HAP-1 (cell line): ENCODE measurements around the gene NFILZ.
"Not testable (repeated sequence)": the region's sequence is repeated elsewhere in the genome, so short reads cannot be mapped to it uniquely, and the experiment has no call there.

Experiments
- DNase-seq, 2 experiments: peaks; one replicate each; pipeline ENCODE4 v3.0.0-alpha.2; 2016 to 2020; ENCODE audit warnings: low spot score in 2 of 2
- H3K27me3 ChIP-seq: fragments of 250-450 bp; sonication (Bioruptor Pico); 2 replicates; pipeline ENCODE4 v1.5.1; 2020; ENCODE audit warnings: low read depth, mild to moderate bottlenecking, moderate library complexity
- H3K36me3 ChIP-seq: fragments of 250-450 bp; sonication (Bioruptor Pico); replicated peaks from 2 replicates; pipeline ENCODE4 v1.5.1; 2020; ENCODE audit warnings: mild to moderate bottlenecking
- H3K4me1 ChIP-seq: fragments of 250-450 bp; sonication (Bioruptor Pico); 2 replicates; pipeline ENCODE4 v1.5.1; 2020; ENCODE audit warnings: mild to moderate bottlenecking
- H3K4me3 ChIP-seq: fragments of 250-450 bp; sonication (Bioruptor Pico); 2 replicates; pipeline ENCODE4 v1.5.1; 2020; ENCODE audit warnings: mild to moderate bottlenecking, moderate library complexity
- H3K9me3 ChIP-seq: fragments of 250-450 bp; sonication (Bioruptor Pico); 2 replicates; pipeline ENCODE4 v1.5.1; 2020; ENCODE audit warnings: mild to moderate bottlenecking, moderate library complexity
- in situ Hi-C: fragments of 300-500 bp; cut with MboI; formaldehyde crosslinking; loops from 3 replicates; pipeline ENCODE4 v1.14.3; 2020; ENCODE audit warnings: low sequenced_read_pairs, inconsistent platforms, mixed read lengths

NFILZ gene

DNA sequence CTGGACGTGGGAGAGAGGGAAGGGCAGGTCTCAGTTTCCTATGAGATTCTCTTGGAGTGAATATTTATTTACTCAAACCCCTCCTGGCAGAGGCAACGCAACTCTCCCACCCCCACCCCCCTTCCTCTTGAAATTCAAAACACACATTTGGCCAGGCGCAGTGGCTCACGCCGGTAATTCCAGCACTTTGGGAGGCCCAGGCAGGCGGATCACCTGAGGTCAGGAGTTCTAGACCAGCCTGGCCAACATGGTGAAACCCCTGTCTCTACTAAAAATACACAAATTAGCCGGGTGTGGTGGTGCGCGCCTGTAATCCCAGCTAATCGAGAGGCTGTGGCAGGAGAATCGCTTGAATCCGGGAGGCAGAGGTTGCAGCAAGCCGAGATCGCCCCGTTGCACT, 13.1 kb upstream of the NFILZ start:
- H3K9me3 ChIP-seq, DNase-seq, H3K36me3 ChIP-seq, H3K27me3 ChIP-seq, in situ Hi-C loops, H3K4me3 ChIP-seq, H3K4me1 ChIP-seq: not testable (repeated sequence)

DNA sequence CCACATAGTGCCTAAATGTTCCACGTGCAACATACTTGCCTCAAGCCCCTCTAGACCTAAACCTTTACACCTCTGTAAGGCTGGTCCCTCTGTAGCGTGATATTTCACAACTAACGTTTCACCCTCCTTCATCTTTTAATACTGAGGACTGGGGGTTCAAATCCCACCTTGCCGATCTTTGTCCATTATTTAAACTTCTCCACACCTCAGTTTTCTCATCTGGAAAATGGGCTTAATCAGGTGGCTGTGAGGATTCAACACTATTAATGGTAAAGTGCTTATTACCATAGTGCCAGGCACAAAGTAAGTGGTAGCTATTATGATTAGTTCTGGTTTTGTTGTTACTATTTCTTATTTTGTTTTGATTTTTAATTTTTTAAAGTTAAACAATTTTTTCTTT, 12.4 kb upstream of the NFILZ start:
- Histone ChIP-seq H3K9me3 (no peaks in the 10 kb centered on the region), H3K4me3 (no peak overlapping the region), H3K36me3 (no peaks in the 10 kb centered on the region), H3K4me1 (no peaks in the 10 kb centered on the region), H3K27me3 (no peaks in the 10 kb centered on the region; the same call in 1 of the 2 replicates)
- in situ Hi-C loops = no loop called here
- DNase-seq = no peak

DNA sequence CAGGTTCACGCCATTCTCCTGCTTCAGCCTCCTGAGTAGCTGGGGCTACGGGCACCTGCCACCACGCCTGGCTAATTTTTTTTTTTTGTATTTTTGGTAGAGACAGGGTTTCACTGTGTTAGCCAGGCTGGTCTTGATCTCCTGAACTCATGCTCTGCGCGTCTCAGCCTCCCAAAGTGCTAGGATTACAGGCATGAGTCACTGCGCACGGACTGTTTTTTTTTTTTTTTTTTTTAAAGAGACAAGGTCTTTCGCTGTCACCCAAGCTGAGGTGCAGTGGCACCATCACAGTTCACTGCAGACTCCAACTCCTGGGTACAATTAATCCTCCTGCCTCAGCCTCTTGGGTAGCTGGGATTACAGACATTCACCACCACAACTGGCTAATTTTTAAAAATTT, 11.7 kb upstream of the NFILZ start:
- no peaks in the 10 kb centered on the region for H3K9me3 ChIP-seq
- no peak for DNase-seq

DNA sequence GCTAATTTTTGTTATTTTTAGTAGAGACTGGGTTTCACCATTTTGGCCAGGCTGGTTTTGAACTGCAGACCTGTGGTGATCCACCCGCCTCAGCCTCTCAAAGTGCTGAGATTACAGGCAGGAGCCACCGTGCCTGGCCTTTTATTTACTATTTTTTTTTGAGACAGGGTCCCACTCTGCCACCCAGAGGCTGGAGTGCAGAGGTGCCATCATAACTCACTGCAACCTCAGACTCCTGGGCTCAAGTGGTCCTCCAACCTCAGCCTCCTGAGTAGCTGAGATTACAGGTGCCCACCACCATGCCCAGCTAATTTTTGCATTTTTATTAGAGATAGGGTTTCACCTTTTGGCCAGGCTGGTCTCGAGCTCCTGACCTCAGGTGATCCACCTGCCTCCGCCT, 7.5 kb upstream of the NFILZ start:
- in situ Hi-C loops, DNase-seq, H3K27me3 ChIP-seq, H3K4me3 ChIP-seq, H3K4me1 ChIP-seq, H3K9me3 ChIP-seq, H3K36me3 ChIP-seq: not testable (repeated sequence)

More for the DNA sequence above, 11.7 kb upstream of the NFILZ start:
- H3K27me3 ChIP-seq = no peaks in the 10 kb centered on the region; the same call in 1 of the 2 replicates
- H3K4me3 ChIP-seq = no peak overlapping the region
- no peaks in the 10 kb centered on the region for H3K4me1 ChIP-seq
- in situ Hi-C loops = no loop called here
- H3K36me3 ChIP-seq = no peaks in the 10 kb centered on the region

DNA sequence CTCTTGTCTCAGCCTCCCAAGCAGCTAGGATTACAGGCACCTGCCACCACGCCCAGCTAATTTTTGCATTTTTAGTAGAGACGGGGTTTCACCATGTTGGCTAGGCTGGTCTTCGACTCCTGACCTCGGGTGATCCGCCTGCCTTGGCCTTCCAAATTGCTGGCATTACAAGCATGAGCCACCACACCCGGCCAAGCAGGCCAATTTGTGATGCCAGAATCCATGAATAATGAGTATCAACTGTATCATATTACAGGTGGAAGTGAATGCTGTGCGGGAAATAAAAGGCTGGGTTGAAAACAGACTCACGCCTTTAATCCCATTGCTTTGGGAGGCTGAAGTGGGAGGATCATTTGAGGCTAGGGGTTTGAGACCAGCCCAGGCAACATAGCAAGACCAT, 3.6 kb upstream of the NFILZ start:
- H3K4me3 ChIP-seq = no peak overlapping the region
- DNase-seq = no peak
- no peaks in the 10 kb centered on the region for H3K36me3 ChIP-seq
- in situ Hi-C loops = no loop called here
- H3K4me1 ChIP-seq = no peaks in the 10 kb centered on the region
- no peaks in the 10 kb centered on the region for H3K27me3 ChIP-seq
- H3K9me3 ChIP-seq = no peaks in the 10 kb centered on the region

DNA sequence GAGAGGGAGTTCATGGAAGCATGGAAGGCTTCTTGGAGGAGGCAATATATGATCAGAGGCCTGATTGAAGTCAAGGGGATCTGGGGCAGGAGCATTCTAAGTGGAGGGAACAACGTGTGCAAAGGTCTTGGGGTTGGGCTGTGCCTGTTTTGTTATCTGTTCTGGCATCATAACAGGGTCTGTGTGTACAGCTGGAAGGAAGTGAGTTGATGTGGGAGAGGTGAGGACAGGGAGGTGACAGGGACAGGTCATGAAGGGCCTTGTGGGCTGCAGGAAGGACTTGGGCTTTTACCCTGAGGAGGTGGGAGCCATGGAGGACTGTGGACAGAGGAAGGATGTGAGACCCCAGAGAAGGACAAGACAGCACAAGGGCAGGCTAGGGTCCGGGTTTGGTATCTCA, 1.2 kb upstream of the NFILZ start:
- in situ Hi-C loops = no loop called here
- H3K4me3 ChIP-seq = no peak overlapping the region

DNA sequence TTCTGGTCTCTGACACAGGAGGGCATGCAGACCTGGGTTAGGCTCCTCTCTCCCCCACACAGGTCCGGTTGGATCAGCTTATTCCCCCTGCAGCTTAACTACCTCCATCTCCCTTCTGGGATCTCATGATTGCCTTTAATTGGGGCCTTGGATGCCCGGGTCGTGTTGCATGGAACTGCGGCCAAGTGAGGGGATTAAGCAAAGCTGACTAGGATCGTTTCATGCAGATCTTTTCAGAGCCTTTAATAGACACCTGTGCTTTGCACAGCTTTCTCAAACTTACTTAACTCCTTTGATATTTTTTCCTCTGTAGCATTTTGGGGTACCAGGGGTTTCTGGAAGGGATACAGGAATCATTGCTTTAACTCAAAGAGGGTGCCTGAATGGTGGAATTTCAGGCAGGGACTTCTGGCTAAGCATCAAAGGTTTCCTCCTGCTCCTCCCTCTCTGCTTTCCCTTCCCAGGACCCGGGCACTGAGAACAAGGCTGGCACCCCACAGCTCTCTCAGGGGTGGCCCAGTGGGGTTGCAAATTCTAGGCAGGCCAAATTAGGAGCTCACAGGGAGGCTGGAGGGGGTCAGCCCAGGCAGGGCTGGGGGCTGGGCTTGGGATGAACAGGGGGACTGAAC, 477 bp downstream of the NFILZ start:
- Histone ChIP-seq H3K4me1 (no peaks in the 10 kb centered on the region), H3K9me3 (no peaks in the 10 kb centered on the region), H3K27me3 (no peaks in the 10 kb centered on the region), H3K4me3 (no peak overlapping the region), H3K36me3 (no peaks in the 10 kb centered on the region)
- DNase-seq = no peak
- in situ Hi-C loops = no loop called here

More for the DNA sequence above, 1.2 kb upstream of the NFILZ start:
- Histone ChIP-seq H3K27me3 (no peaks in the 10 kb centered on the region), H3K4me1 (no peaks in the 10 kb centered on the region), H3K36me3 (no peaks in the 10 kb centered on the region), H3K9me3 (no peaks in the 10 kb centered on the region)
- DNase-seq = no peak

DNA sequence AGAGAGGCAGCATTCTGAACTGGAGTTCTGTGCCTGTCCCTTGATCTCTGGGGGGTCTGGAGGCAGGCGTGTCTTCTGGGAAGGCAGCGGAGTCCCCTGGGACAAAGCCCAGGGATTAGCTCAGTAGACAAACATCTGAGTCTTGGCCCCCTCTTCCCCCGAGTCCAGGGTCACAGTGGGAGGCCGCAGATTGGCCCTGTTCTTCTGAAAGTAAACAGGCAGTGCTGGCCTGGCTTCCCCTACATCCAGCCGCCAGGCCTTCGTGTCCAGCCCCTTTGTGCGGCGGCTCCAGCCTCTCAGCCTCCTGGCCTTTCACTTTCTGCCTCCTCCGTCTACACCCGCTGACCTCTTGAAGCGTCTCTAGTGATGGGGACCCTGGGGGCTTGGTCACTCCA, 989 bp downstream of the NFILZ start:
- in situ Hi-C loops = no loop called here
- Histone ChIP-seq H3K4me1 (no peaks in the 10 kb centered on the region), H3K36me3 (no peaks in the 10 kb centered on the region), H3K27me3 (no peaks in the 10 kb centered on the region), H3K4me3 (no peak overlapping the region), H3K9me3 (no peaks in the 10 kb centered on the region)
- DNase-seq = no peak

DNA sequence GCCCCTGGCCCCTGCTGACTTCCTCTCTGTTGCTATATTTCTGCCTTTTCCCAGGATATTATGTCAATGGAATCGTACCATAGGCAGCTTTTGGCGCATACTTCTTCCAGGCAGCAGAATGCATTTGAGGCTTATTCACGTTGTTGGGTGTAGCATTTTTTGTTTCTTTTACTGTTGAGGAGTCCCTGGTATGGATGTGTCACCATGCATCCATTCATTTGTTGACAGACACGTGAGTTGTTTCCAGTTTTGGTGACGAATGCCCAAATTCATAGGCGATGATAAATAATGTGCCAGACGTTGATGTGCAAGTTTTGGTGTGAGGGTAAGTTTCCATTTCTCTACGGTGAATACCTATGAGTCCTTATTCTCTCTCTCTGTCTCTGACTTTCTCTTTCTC, 5.0 kb downstream of the NFILZ start:
- H3K27me3 ChIP-seq = no peaks in the 10 kb centered on the region
- in situ Hi-C loops = no loop called here
- H3K9me3 ChIP-seq = no peaks in the 10 kb centered on the region
- no peak overlapping the region for H3K4me3 ChIP-seq
- DNase-seq = no peak
- no peaks in the 10 kb centered on the region for H3K4me1 ChIP-seq
- H3K36me3 ChIP-seq = no peaks in the 10 kb centered on the region

DNA sequence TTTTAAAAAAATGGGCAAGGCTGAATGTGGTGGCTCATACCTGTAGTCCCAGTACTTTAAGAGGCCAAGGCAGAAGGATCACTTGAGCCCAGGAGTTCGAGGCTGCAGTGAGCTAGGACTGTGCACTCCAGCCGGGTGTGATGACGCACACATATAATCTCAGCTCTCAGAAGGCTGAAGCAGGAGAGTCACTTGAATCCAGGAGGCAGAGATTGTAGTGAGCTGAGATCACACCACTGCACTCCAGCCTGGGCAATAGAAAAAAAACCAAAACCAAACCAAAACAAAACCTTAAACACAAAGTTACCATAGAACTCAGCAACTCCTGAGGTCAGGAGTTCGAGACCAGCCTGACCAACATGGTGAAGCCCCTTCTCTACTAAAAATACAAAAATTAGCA, 6.6 kb downstream of the NFILZ start:
- DNase-seq, H3K4me1 ChIP-seq, H3K27me3 ChIP-seq, in situ Hi-C loops, H3K36me3 ChIP-seq, H3K9me3 ChIP-seq, H3K4me3 ChIP-seq: not testable (repeated sequence)

DNA sequence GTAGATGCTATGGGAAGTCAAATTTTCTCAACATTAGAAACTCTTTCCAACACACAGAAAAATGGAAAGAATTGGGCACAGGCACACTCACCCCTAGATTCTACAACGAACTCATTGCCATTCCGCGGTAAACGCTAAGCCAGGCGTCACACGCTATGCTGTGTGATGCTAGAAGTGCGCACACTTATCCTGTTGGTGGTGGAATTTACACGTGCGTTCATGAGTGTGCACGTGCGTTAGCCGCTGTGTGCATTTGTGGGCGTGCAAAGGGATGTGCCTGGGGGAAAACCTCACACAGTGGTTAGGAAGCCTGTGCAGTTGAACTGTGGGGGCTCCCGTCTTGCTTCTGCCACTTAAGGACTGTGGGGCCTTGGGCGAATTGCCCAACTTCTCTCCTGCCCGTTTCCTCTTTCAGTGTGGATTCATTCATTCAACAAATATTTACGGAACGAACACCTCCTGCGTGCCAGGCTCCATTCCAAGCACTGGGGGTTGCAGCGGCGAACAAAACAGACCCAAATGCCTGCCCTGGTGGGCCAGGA, 7.7 kb downstream of the NFILZ start:
- no peaks in the 10 kb centered on the region for H3K4me1 ChIP-seq
- no peak for DNase-seq
- H3K9me3 ChIP-seq = no peaks in the 10 kb centered on the region
- in situ Hi-C loops = no loop called here
- H3K4me3 ChIP-seq = no peak overlapping the region
- no peaks in the 10 kb centered on the region for H3K27me3 ChIP-seq
- H3K36me3 ChIP-seq = no peaks in the 10 kb centered on the region

DNA sequence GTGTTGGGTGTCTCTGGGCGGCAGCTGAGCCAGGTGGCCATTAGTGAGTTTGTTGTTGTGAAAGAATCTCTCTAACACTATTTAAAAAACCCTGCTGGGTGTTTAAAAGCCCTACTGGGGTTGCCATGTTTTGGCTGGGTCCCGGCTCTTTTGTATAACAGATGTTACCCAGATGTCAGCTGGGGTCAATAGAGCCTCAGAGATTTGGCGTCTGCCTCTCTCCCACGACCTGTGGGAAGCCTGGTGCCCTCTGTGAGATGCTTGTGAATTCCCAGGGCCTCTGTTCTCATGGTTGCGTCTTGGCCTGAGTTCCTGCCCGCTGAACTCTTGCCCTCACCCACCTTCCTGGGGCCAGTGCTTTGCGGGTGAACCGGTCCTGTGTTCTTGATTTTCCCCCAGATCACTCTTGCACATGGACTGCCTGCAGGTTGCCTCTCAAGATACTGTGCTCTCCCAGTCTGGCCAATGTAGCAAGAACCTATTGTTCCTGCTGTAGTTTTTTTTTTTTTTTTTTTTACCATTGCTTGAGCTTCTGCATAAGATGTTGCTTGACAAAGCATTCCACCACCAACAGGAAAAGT, 9.5 kb downstream of the NFILZ start:
- Histone ChIP-seq H3K27me3 (no peaks in the 10 kb centered on the region), H3K4me1 (no peaks in the 10 kb centered on the region), H3K9me3 (no peaks in the 10 kb centered on the region), H3K36me3 (no peaks in the 10 kb centered on the region), H3K4me3 (no peak overlapping the region)
- DNase-seq = no peak
- in situ Hi-C loops = no loop called here

DNA sequence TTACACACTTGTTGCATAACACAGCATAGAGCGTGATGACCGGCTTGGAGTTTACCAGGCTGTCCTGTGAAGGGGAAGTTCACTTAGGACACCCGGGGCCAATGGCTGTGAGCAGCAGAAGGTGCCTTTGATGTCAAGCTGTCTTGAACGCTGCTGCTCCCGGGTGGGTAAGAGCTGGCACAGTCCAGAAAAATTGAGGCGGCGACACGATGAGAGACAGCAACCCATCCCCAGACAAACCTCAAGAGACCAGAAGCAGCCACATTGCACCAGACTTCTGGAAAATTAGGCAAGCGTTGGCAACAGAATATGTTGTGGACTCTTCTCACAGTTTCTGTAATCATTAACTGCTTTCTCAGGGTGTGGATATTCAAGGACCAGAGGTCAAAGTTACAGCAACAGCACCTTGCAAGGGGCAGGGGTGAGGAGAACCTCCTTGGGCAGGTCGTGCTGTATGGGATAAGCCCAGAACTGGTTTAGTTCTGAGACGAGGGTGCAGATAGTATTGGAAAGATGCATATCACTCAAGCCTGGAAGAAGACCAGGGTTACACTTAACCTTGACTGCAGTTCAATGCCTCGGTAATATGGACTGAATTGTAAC, 10.1 kb downstream of the NFILZ start:
- H3K9me3 ChIP-seq = no peaks in the 10 kb centered on the region
- no peaks in the 10 kb centered on the region for H3K27me3 ChIP-seq
- DNase-seq = no peak
- H3K4me3 ChIP-seq = no peak overlapping the region
- H3K4me1 ChIP-seq = no peaks in the 10 kb centered on the region
- in situ Hi-C loops = no loop called here
- H3K36me3 ChIP-seq = no peaks in the 10 kb centered on the region

DNA sequence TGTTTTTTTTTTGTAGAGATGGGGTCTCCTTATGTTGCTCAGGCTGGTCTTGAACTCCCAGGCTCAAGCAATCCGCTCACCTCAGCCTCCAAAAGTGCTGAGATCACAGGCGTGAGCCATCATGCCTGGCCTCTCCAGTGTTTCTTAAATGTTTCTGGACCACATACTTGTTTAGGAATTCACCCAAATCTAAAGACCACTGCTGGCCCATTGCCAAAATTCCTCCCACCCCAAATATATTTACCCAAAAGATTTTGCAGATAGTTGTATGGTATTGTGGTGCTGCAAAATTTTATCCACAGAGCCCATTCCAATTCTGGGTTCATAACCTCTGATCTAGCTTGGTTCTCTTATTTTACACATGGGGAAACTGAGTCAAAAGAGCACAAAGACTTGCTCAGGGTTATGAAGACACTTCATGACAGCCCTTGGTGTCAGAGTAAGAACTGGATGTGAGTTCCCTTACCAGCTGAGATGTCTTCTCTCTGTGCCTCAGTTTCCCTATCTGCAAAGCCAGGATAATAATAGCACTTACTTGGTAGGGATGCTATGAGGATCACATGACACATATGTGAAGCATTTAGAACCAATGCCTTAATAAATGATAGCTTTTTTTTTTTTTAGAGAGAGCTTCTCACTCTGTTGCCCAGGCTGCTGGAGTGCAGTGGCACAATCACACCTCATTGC, 10.9 kb downstream of the NFILZ start:
- Histone ChIP-seq H3K4me1 (no peaks in the 10 kb centered on the region), H3K27me3 (no peaks in the 10 kb centered on the region), H3K36me3 (no peaks in the 10 kb centered on the region), H3K9me3 (no peaks in the 10 kb centered on the region), H3K4me3 (no peak overlapping the region)
- DNase-seq = no peak
- in situ Hi-C loops = no loop called here
